ENCODE results near the gene SMARCAL1.

GRCh38 chr2:216467845-216468244 is 55.6 kb downstream of the SMARCAL1 start:
- no peak for TF ChIP-seq CTCF (IDR thresholded peaks at IDR 0.05)
- TF ChIP-seq POLR2A (IDR thresholded peaks at IDR 0.05) = no peak

Data from Peyer's patch (tissue), 4 donors.